ENCODE measurements around the gene ACADVL. TPM values are rescaled to one million over a fixed set of nuclear protein-coding genes. Genes with fewer than 3 reads are reported as not detected.
A peak's percentile ranks its signal among the peaks of the same experiment; 100 is the strongest.

The ACADVL gene
- total RNA-seq, 4 donors from 2014 or later: 565 to 1,687 (median 703) TPM

GRCh38 chr17:7207120-7208001 lies 12.4 kb upstream of the ACADVL start:
- WGBS: 84% methylated on average over 24 of the region's 24 CpGs
- H3K27me3 ChIP-seq: no peaks in the 10 kb centered on the region
- H3K36me3 ChIP-seq: peaks cover 13% of the 10 kb centered on the region
- no peak overlapping the region for H3K27ac ChIP-seq
- no peaks in the 10 kb centered on the region for H3K9me3 ChIP-seq
- TF ChIP-seq POLR2AphosphoS5 (IDR thresholded peaks at IDR 0.05) (no peak), EP300 (IDR thresholded peaks at IDR 0.05) (no peak), CTCF (IDR thresholded peaks at IDR 0.05) (no peak), POLR2A (IDR thresholded peaks at IDR 0.05) (no peak)
- DNase-seq (ENCODE audit: low spot score in 2 of 2): peak in 1 of 2 donors; percentile 55
- no peak overlapping the region for H3K4me3 ChIP-seq
- H3K4me1 ChIP-seq: peaks cover 14% of the 10 kb centered on the region

GRCh38 chr17:7208027-7208571 lies 11.6 kb upstream of the ACADVL start:
- 61% methylated on average over 21 of the region's 21 CpGs for WGBS
- no peak for TF ChIP-seq POLR2A (IDR thresholded peaks at IDR 0.05)
- TF ChIP-seq POLR2AphosphoS5 (IDR thresholded peaks at IDR 0.05): no peak
- TF ChIP-seq EP300 (IDR thresholded peaks at IDR 0.05): no peak
- no peak for TF ChIP-seq CTCF (IDR thresholded peaks at IDR 0.05)
- no peak overlapping the region for H3K4me3 ChIP-seq
- peaks cover 14% of the 10 kb centered on the region for H3K4me1 ChIP-seq
- no peak overlapping the region for H3K27ac ChIP-seq
- H3K36me3 ChIP-seq: peaks cover 8% of the 10 kb centered on the region
- DNase-seq (ENCODE audit: low spot score in 2 of 2): peak in 1 of 2 donors; percentile 64
- H3K9me3 ChIP-seq: no peaks in the 10 kb centered on the region
- no peaks in the 10 kb centered on the region for H3K27me3 ChIP-seq

GRCh38 chr17:7208754-7209460 lies 10.8 kb upstream of the ACADVL start:
- Histone ChIP-seq H3K9me3 (no peaks in the 10 kb centered on the region), H3K36me3 (no peaks in the 10 kb centered on the region), H3K4me3 (no peak overlapping the region), H3K4me1 (peaks cover 18% of the 10 kb centered on the region), H3K27me3 (no peaks in the 10 kb centered on the region), H3K27ac (no peak overlapping the region)
- TF ChIP-seq CTCF (IDR thresholded peaks at IDR 0.05) (no peak), POLR2AphosphoS5 (IDR thresholded peaks at IDR 0.05) (no peak), EP300 (IDR thresholded peaks at IDR 0.05) (no peak), POLR2A (IDR thresholded peaks at IDR 0.05) (no peak)
- DNase-seq (ENCODE audit: low spot score in 2 of 2): peak in 1 of 2 donors; percentile 54
- whole genome bisulfite sequencing: 87% methylated on average over 9 of the region's 9 CpGs

- Histone ChIP-seq H3K4me1 (peaks cover 31% of the 10 kb centered on the region), H3K27me3 (no peaks in the 10 kb centered on the region), H3K27ac (no peak overlapping the region), H3K36me3 (no peaks in the 10 kb centered on the region), H3K9me3 (no peaks in the 10 kb centered on the region), H3K4me3 (no peak overlapping the region)
- WGBS: 30% methylated on average over 36 of the region's 37 CpGs
- no peak for TF ChIP-seq EP300 (IDR thresholded peaks at IDR 0.05)
- TF ChIP-seq POLR2AphosphoS5 (IDR thresholded peaks at IDR 0.05): no peak
- no peak for TF ChIP-seq POLR2A (IDR thresholded peaks at IDR 0.05)
- no peak for TF ChIP-seq CTCF (IDR thresholded peaks at IDR 0.05)
- DNase-seq (ENCODE audit: low spot score in 2 of 2): no peak
Measured at GRCh38 chr17:7211491-7212273, 8.1 kb upstream of the ACADVL start.
